Astrocyte (in vitro differentiated cells and primary cell): Measurements from ENCODE around the gene KPNA6. TPM values are rescaled to one million over a fixed set of nuclear protein-coding genes. Genes with fewer than 3 reads are reported as not detected.

Experiments
- DNase-seq: peaks from one replicate; pipeline ENCODE4 v3.0.0-alpha.2; 2010; ENCODE audit warnings: low read depth
- FAIRE-seq: peaks from 2 replicates; lab custom pipeline; 2011; peaks lifted over from hg19 to GRCh38; lab: Jason Lieb, UNC
- H2AFZ ChIP-seq: 2 replicates; pipeline ENCODE4 v1.6.0; 2012; ENCODE audit warnings: low read depth, low read length, inconsistent platforms
- H3K27ac ChIP-seq: 2 replicates; pipeline ENCODE4 v1.5.1; 2011; ENCODE audit warnings: low read depth, low read length, inconsistent platforms
- H3K27me3 ChIP-seq: 2 replicates; pipeline ENCODE4 v1.6.0; 2011; ENCODE audit warnings: low read length, inconsistent platforms; ENCODE audit not compliant: insufficient read depth
- H3K36me3 ChIP-seq: 2 replicates; pipeline ENCODE4 v1.5.1; 2011; ENCODE audit warnings: low read length, inconsistent platforms; ENCODE audit not compliant: insufficient read depth
- H3K4me1 ChIP-seq: 2 replicates; pipeline ENCODE4 v1.5.1; 2011; ENCODE audit warnings: low read length, inconsistent platforms; ENCODE audit not compliant: insufficient read depth
- H3K4me2 ChIP-seq: 2 replicates; pipeline ENCODE4 v1.6.0; 2012; ENCODE audit warnings: low read length, inconsistent platforms
- H3K4me3 ChIP-seq: 2 replicates; pipeline ENCODE4 v1.5.1; 2011; ENCODE audit warnings: low read depth, mild to moderate bottlenecking, low read length, inconsistent platforms; ENCODE audit not compliant: insufficient read depth
- H3K79me2 ChIP-seq: 2 replicates; pipeline ENCODE4 v1.6.0; 2012; ENCODE audit warnings: mild to moderate bottlenecking, low read length, inconsistent platforms; ENCODE audit not compliant: insufficient read depth
- H3K9ac ChIP-seq: 2 replicates; pipeline ENCODE4 v1.6.0; 2012; ENCODE audit warnings: mild to moderate bottlenecking, low read length, inconsistent platforms
- H3K9me3 ChIP-seq: 2 replicates; pipeline ENCODE4 v1.5.1; 2012; ENCODE audit warnings: low read depth, mild to moderate bottlenecking, low read length, inconsistent platforms; ENCODE audit not compliant: insufficient read depth
- H4K20me1 ChIP-seq: 2 replicates; pipeline ENCODE4 v1.6.0; 2012; ENCODE audit warnings: low read length, inconsistent platforms; ENCODE audit not compliant: insufficient read depth
- H3K27ac Mint-ChIP-seq: one replicate; pipeline ENCODE4 v1.8.0; 2021; ENCODE audit warnings: mild to moderate bottlenecking, mixed read lengths; ENCODE audit not compliant: unreplicated experiment
- H3K27me3 Mint-ChIP-seq: one replicate; pipeline ENCODE4 v1.8.0; 2021; ENCODE audit warnings: low read depth, mixed read lengths; ENCODE audit not compliant: unreplicated experiment
- H3K36me3 Mint-ChIP-seq: one replicate; pipeline ENCODE4 v1.8.0; 2021; ENCODE audit warnings: low read depth, mixed read lengths; ENCODE audit not compliant: unreplicated experiment
- H3K4me1 Mint-ChIP-seq: one replicate; pipeline ENCODE4 v1.8.0; 2021; ENCODE audit warnings: low read depth, mixed read lengths; ENCODE audit not compliant: unreplicated experiment
- H3K4me3 Mint-ChIP-seq: one replicate; pipeline ENCODE4 v1.8.0; 2021; ENCODE audit warnings: mild to moderate bottlenecking, moderate library complexity, mixed read lengths; ENCODE audit not compliant: unreplicated experiment
- H3K9me3 Mint-ChIP-seq: one replicate; pipeline ENCODE4 v1.8.0; 2021; ENCODE audit warnings: mild to moderate bottlenecking, mixed read lengths; ENCODE audit not compliant: unreplicated experiment
- EZH2 ChIP-seq: IDR thresholded peaks from 2 replicates; pipeline ENCODE4 v1.6.1; 2012; ENCODE audit warnings: mild to moderate bottlenecking, low read length, inconsistent platforms; ENCODE audit not compliant: insufficient read depth
- total RNA-seq: library from RNA; stranded (reverse); gene quantifications from 2 replicates; pipeline ENCODE4 v1.2.1, GENCODE V29; 2021
- TF ChIP-seq, protein P1 (sequence below): IDR thresholded peaks from 2 replicates; pipeline ENCODE4 v1.5.1; 2011; ENCODE audit warnings: low read depth, mild to moderate bottlenecking, inconsistent platforms, low read length, moderate library complexity; ENCODE audit not compliant: insufficient read depth

The KPNA6 gene
- total RNA-seq, 1 donor from 2014 or later = 122 TPM

DNA sequence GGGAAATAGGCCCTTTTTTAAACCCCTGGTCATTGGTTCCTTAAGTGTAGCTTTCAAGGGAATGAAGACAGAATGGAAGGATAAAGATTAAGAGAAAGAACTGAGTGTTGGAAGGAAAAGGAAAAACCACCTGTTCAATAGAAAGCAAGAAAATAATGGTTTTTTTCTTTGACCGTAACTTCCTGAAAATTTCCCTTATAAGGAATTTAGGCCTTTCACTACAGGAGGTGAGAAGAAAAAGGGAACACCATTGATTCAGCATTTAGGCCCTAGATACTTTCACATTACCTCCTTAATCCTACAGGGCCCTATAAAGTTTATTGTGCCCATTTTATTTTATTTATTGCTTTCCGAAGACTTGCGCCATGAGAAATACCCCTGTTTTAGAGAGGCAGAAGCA is 18.9 kb downstream of the KPNA6 start:
- H3K9me3 Mint-ChIP-seq = no peaks in the 10 kb centered on the region
- H3K27me3 Mint-ChIP-seq = no peaks in the 10 kb centered on the region
- DNase-seq = no peak
- Histone ChIP-seq H3K4me2 (no peak overlapping the region), H3K27ac (no peak overlapping the region), H3K36me3 (no peaks in the 10 kb centered on the region), H3K27me3 (no peaks in the 10 kb centered on the region), H3K9ac (no peak overlapping the region), H3K4me1 (no peaks in the 10 kb centered on the region), H3K79me2 (peaks cover 96% of the 10 kb centered on the region), H4K20me1 (peaks cover 68% of the 10 kb centered on the region), H2AFZ (no peak overlapping the region), H3K9me3 (no peaks in the 10 kb centered on the region), H3K4me3 (no peak overlapping the region)
- H3K36me3 Mint-ChIP-seq = peaks cover 1% of the 10 kb centered on the region
- TF ChIP-seq EZH2 = no peak
- TF ChIP-seq, protein P1, sequence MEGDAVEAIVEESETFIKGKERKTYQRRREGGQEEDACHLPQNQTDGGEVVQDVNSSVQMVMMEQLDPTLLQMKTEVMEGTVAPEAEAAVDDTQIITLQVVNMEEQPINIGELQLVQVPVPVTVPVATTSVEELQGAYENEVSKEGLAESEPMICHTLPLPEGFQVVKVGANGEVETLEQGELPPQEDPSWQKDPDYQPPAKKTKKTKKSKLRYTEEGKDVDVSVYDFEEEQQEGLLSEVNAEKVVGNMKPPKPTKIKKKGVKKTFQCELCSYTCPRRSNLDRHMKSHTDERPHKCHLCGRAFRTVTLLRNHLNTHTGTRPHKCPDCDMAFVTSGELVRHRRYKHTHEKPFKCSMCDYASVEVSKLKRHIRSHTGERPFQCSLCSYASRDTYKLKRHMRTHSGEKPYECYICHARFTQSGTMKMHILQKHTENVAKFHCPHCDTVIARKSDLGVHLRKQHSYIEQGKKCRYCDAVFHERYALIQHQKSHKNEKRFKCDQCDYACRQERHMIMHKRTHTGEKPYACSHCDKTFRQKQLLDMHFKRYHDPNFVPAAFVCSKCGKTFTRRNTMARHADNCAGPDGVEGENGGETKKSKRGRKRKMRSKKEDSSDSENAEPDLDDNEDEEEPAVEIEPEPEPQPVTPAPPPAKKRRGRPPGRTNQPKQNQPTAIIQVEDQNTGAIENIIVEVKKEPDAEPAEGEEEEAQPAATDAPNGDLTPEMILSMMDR = no peak
- peaks cover 13% of the 10 kb centered on the region for H3K4me1 Mint-ChIP-seq
- H3K4me3 Mint-ChIP-seq = no peak overlapping the region
- no peak overlapping the region for H3K27ac Mint-ChIP-seq
- FAIRE-seq = no peak

DNA sequence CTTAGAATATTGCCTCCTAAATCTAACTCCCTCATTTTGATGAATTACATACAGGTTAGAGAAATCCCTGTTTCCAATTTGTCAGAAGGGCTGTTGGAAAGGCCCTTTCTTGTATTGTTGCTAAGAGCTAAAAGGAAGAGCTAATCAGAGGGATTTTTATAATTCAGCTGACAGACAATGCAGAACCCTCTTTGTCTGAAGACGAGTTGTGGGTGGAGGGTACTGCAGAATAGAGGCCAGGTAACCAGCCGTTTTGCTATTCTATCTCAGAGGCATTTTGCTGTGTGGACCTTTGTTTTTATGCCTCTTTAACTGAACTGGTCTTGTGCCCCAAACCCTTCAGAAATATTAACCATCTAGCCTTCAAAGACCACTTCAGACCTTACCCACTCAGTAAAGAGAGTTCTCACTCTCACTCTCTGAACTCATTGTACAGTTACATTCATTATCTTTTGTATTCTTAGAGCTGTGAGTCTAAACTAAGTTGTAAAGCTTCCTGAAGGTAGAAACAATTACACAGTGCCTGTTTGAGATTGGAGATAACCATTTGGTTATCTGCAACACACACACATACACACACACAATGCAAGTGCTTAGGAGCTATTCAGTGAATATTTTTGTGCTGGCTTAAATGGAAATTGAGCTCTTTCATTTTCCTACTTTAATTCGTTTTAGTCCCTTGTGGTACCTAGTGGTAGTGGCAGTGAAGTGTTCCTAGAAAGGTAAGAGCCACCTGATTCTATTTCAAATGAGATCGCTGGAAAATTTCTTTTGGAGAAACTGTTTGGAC is 19.7 kb downstream of the KPNA6 start:
- no peak for TF ChIP-seq EZH2
- TF ChIP-seq, protein P1 = no peak
- Histone ChIP-seq H3K27me3 (no peaks in the 10 kb centered on the region), H3K27ac (no peak overlapping the region), H3K79me2 (peaks cover 93% of the 10 kb centered on the region), H3K9me3 (no peaks in the 10 kb centered on the region), H3K9ac (no peak overlapping the region), H3K36me3 (no peaks in the 10 kb centered on the region), H3K4me3 (no peak overlapping the region), H2AFZ (no peak overlapping the region), H3K4me2 (no peak overlapping the region), H4K20me1 (peaks cover 64% of the 10 kb centered on the region), H3K4me1 (no peaks in the 10 kb centered on the region)
- Mint-ChIP-seq H3K36me3 (peaks cover 1% of the 10 kb centered on the region), H3K4me1 (peaks cover 13% of the 10 kb centered on the region), H3K27me3 (no peaks in the 10 kb centered on the region), H3K27ac (no peak overlapping the region), H3K9me3 (no peaks in the 10 kb centered on the region), H3K4me3 (no peak overlapping the region)
- FAIRE-seq (no peak), DNase-seq (no peak)

DNA sequence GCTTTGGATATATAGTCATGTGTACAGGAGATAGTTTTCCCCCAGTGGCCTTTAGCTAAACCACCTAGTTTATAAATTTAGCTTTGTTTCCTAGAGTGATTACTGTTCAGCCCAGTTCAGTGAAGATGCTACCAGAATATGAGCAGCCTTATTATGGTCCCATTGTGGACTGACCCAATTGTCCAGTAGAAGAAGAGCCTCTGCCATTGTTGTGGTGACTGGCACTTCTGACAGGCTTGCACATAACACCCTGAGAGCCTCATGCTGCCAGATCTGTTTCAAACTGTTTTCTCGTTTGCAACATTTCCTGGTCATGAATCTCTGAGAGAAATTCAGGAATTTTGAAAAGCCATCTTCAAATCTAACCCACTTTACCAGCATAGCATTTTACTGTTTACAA is 20.6 kb downstream of the KPNA6 start:
- H3K79me2 ChIP-seq = peaks cover 84% of the 10 kb centered on the region
- H3K9ac ChIP-seq = no peak overlapping the region
- Mint-ChIP-seq H3K9me3 (no peaks in the 10 kb centered on the region), H3K36me3 (peaks cover 1% of the 10 kb centered on the region), H3K27me3 (no peaks in the 10 kb centered on the region), H3K4me1 (peaks cover 14% of the 10 kb centered on the region), H3K4me3 (no peak overlapping the region), H3K27ac (no peak overlapping the region)
- FAIRE-seq (no peak), DNase-seq (no peak)
- H3K4me1 ChIP-seq = peaks cover 5% of the 10 kb centered on the region
- H4K20me1 ChIP-seq = peaks cover 60% of the 10 kb centered on the region
- no peak overlapping the region for H3K4me3 ChIP-seq
- no peak for TF ChIP-seq EZH2
- TF ChIP-seq, protein P1 = no peak
- no peaks in the 10 kb centered on the region for H3K36me3 ChIP-seq
- H3K27me3 ChIP-seq = no peaks in the 10 kb centered on the region
- H2AFZ ChIP-seq = no peak overlapping the region
- H3K4me2 ChIP-seq = no peak overlapping the region
- no peaks in the 10 kb centered on the region for H3K9me3 ChIP-seq
- H3K27ac ChIP-seq = no peak overlapping the region
